Heart left ventricle (tissue), 13 donors: ENCODE results near the gene ACSS3.

Source experiments
- CTCF ChIP-seq, 12 donors: fragments of 200-600 bp; sonication (generic) in 4 of 12; IDR thresholded peaks; one replicate each; pipeline versions ENCODE4 v1.5.0 to v1.8.0; 2018 to 2022; ENCODE audit warnings: antibody characterized with exemption in 12 of 12, mild to moderate bottlenecking in 5 of 12
- POLR2A ChIP-seq, 2 donors: fragments of 450-650 bp; IDR thresholded peaks; one replicate each; pipeline ENCODE4 v1.6.1; 2017; ENCODE audit warnings: antibody characterized with exemption in 2 of 2, mild to moderate bottlenecking in 2 of 2, moderate library complexity in 2 of 2
- donor health status: ischemic (EF 13 %, LVEDD 7.1; RV severe dilation, severe dysfunction).
- donor health status: DM: no; HTN: yes; CAD: no.
- donor health status: DM: no; HTN: no; CAD: no.
- donor health status: ischemic (EF 25% LVEDD 6.9; RV normal size, moderate dysfunction).
- donor health status: ischemic (EF 25% LVEDD 5.7; RV mildly dilated, moderate dysfunction).
- donor health status: ischemic (EF 35%, LVEDD 5.7; RV mildly dilated, moderate dysfunction).
- donor health status: nonischemic (EF 11% LVEDD 7.7; RV severe dilation, severe dysfunction).
- donor health status: DM: yes; HTN: yes; CAD: no.
- donor health status: PGD.
- donor health status: ischemic (EF 29% LVEDD 5.4; RV normal size, mild dysfunction).
- donor health status: nonischemic (EF 23%, LVEDD 6.1; RV moderate dilation, normal function).

- TF ChIP-seq POLR2A (IDR thresholded peaks at IDR 0.05) (no peak), CTCF (IDR thresholded peaks at IDR 0.05) (no peak)
These were observed 153.9 kb downstream of the ACSS3 start for GRCh38 chr12:81231574-81232368.
